NB4 (cell line): ENCODE measurements around the gene PLCB3.

ENCODE experiments used
- MYC ChIP-seq: IDR thresholded peaks from 2 replicates; pipeline ENCODE4 v1.6.1; 2011; ENCODE audit warnings: low read depth, low read length
- POLR2A ChIP-seq: IDR thresholded peaks from 2 replicates; pipeline ENCODE4 v1.6.1; 2011; ENCODE audit warnings: mild to moderate bottlenecking; ENCODE audit not compliant: insufficient read length; ENCODE audit errors: extremely low read depth
- TF ChIP-seq, protein P1 (sequence below): IDR thresholded peaks from one replicate; pipeline ENCODE4 v1.5.1; 2012; ENCODE audit warnings: low read depth, low read length

DNA sequence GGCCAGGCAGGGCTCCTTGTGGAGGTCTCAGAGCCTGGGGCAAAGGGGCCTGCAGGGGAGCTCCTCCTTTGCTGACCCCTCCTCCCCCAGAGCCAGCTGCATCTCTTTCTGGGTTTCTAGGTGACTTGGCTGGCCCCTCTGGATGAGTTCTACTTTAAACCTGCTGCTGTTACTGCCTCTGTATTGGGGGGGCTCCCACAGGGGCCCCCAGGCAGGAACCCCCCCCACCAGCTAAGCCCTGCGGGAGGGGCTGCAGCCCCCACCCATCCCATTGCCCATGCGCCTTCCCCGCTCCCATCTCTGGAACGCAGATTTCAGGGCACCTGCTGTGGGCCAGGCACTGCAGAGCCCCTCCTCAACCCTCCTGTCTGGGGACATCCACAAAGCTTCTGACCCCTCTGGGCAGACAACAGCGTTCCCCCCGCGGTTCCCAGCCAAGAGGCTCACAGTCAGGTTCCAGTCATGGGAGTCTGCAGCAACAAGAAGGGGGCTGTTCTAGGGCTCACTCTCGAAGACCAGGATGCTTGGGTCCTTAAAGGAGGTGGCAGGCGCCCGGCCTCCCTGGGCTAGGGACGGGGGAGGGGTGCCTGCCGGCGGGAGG is 815 bp upstream of the PLCB3 start:
- TF ChIP-seq POLR2A (no peak), MYC (no peak)
- TF ChIP-seq, protein P1, sequence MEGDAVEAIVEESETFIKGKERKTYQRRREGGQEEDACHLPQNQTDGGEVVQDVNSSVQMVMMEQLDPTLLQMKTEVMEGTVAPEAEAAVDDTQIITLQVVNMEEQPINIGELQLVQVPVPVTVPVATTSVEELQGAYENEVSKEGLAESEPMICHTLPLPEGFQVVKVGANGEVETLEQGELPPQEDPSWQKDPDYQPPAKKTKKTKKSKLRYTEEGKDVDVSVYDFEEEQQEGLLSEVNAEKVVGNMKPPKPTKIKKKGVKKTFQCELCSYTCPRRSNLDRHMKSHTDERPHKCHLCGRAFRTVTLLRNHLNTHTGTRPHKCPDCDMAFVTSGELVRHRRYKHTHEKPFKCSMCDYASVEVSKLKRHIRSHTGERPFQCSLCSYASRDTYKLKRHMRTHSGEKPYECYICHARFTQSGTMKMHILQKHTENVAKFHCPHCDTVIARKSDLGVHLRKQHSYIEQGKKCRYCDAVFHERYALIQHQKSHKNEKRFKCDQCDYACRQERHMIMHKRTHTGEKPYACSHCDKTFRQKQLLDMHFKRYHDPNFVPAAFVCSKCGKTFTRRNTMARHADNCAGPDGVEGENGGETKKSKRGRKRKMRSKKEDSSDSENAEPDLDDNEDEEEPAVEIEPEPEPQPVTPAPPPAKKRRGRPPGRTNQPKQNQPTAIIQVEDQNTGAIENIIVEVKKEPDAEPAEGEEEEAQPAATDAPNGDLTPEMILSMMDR, result no peak
